Measurements from ENCODE around the gene LRIT1.

The LRIT1 gene

GRCh38 chr10:84225427-84226173 is 15.7 kb downstream of the LRIT1 start, which contains the start of gene LRIT2:
LRIT2 (minus strand) TSS chr10:84225544; CDS start chr10:84225520, 24 bp downstream.
- intact Hi-C loops (cut with DNase I): no loop called here
- DNase-seq: no peak

GRCh38 chr10:84224411-84225028 is 16.8 kb downstream of the LRIT1 start:
- intact Hi-C loops (cut with DNase I): no loop called here
- no peak for DNase-seq

GRCh38 chr10:84221916-84222315 is 19.4 kb downstream of the LRIT1 start:
- intact Hi-C loops (cut with DNase I): no loop called here
- no peak for DNase-seq

DNA sequence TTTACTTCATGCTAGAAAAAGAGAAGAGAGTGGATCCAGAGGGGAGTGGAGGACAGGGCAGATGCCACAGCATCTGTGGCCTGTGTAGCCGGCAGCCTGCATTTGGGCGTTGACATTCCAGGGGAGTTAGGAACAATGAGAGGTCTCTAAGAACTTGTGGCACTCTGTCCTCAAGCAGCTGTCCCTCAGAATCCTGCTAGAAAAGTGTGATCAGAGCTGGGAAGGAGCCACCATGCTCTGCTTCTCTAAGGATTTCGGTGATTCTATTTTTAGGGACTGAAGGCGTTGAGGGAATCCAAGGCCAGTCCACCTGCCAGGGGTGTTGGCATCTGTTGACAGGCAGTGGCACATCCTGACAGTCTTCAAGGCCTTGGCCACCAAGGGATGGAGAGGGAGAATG is 23.6 kb downstream of the LRIT1 start:
- no peak for DNase-seq
- intact Hi-C loops (cut with DNase I): no loop called here

GRCh38 chr10:84216834-84217233 is 24.5 kb downstream of the LRIT1 start:
- intact Hi-C loops (cut with DNase I): no loop called here

DNA sequence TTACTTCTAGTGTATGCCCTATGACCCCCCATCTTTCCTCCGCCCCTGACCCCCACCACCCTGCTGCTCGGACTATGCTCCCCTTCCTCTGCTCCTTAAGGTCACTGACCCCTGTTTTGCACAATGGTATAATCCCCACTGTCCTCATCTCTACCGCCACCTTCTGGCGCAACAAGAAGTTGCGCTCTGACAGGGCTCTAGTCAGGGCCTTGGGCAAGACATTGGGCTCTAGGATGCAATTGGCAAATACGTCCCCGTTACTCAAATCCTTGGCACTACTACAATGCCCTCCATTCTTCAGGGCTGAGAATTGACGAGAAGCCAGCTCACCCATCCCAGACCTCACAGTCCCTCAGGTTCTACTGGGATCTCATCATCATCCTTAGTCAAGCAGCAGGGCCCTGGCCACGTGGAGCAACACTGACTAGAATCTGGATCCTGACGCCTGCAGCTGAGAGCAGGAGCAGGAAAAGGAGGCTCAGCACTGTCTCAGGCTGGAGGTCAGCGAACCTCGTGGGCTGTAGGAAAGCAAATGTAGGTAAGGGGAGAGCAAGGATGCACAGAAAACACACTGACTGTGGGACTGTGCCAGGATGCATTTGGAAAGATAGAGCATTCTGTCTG is 26.6 kb downstream of the LRIT1 start:
- intact Hi-C loops (cut with DNase I): no loop called here
- DNase-seq: peak in 27 of 42 donors; percentile 32 to 76 (median 50)

More at GRCh38 chr10:84216834-84217233, 24.5 kb downstream of the LRIT1 start:
- DNase-seq: no peak

DNA sequence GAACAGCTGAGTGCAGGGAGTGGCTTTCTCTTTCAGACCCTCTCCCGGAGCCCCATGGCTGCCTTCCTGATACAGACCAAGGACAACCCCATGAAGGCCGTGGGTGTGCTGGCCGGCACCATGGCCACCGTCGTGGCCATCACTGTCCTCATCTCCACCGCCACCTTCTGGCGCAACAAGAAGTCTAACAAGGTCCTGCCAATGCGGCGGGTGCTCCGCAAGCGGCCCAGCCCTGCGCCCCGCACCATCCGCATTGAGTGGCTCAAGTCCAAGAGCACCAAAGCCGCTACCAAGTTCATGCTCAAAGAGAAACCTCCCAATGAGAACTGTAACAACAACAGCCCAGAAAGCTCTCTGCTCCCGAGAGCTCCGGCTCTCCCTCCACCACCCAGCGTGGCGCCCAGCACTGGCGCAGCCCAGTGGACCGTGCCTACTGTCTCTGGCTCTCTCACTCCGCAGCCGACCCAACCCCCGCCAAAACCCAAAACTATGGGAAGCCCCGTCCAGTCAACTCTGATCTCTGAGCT is 27.2 kb downstream of the LRIT1 start:
- intact Hi-C loops (cut with DNase I): no loop called here

DNA sequence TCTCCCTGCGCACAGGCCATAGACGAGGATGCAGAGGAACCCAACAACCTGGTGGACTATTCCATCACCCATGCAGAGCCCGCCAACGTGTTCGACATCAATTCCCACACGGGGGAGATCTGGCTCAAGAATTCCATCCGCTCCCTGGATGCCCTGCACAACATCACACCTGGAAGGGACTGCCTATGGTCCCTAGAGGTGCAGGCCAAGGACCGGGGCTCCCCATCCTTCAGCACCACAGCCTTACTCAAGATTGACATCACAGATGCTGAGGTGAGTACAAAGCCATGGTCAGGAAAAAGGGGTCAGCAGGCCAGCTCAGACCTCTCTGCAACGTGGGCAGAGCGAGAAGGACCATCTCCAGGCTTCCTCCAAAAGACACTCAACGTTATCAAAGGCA is 28.3 kb downstream of the LRIT1 start:
- no peak for DNase-seq
- intact Hi-C loops (cut with DNase I): no loop called here

More for the DNA sequence above, 27.2 kb downstream of the LRIT1 start:
- DNase-seq: no peak

DNA sequence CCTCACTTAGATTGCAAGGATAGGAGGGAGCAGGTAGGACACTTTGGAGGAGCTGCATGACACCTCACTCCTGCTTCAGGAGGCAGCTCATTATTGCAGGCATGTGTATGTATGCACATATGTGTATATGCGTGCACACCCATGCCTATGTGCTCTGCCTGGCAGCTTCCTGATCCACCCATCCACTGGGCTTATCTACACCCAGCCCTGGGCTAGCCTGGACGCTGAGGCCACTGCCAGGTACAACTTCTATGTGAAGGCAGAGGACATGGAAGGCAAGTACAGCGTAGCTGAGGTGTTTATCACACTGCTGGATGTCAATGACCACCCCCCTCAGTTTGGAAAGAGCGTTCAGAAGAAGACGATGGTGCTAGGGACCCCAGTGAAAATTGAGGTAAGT is 29.3 kb downstream of the LRIT1 start:
- DNase-seq: no peak
- intact Hi-C loops (cut with DNase I): no loop called here

- intact Hi-C loops (cut with DNase I): no loop called here
- no peak for DNase-seq
Observed at GRCh38 chr10:84211566-84211965, 29.8 kb downstream of the LRIT1 start.

DNA sequence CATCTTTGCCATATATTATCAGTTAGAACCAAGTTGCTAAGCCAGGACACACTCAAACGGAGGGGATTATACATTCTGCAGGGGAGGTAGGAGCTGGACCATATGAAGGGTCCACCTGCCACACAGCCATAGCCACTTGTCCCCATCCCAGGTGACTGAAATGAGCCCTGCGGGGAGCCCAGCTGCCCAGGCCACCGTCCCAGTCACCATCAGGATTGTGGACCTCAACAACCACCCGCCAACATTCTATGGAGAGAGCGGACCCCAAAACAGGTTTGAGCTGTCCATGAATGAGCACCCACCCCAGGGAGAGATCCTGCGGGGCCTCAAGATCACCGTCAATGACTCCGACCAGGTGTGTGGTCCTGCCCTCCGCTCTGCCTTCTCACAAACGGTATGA is 33.3 kb downstream of the LRIT1 start:
- DNase-seq: no peak
- intact Hi-C loops (cut with DNase I): no loop called here

GRCh38 chr10:84205853-84206525 is 35.4 kb downstream of the LRIT1 start:
- DNase-seq: no peak
- intact Hi-C loops (cut with DNase I): loop anchor here (2.0 kb wide), 1 partner anchor 67 kb away; the partner anchor contains the start of gene GHITM

GRCh38 chr10:84205049-84205852 is 36.1 kb downstream of the LRIT1 start:
- DNase-seq: peak; percentile 60 to 93 (median 83)

GRCh38 chr10:84204610-84205009 is 36.7 kb downstream of the LRIT1 start:
- intact Hi-C loops (cut with DNase I): loop anchor here (2.0 kb wide), 1 partner anchor 66 kb away; the partner anchor contains the start of gene GHITM

More at GRCh38 chr10:84205049-84205852, 36.1 kb downstream of the LRIT1 start:
- intact Hi-C loops (cut with DNase I): loop anchor here (2.0 kb wide), 1 partner anchor 66 kb away; the partner anchor contains the start of gene GHITM

GRCh38 chr10:84204122-84204521 is 37.2 kb downstream of the LRIT1 start:
- no peak for DNase-seq
- intact Hi-C loops (cut with DNase I): loop anchor here (2.0 kb wide), 1 partner anchor 65 kb away; the partner anchor contains the start of gene GHITM

More at GRCh38 chr10:84204610-84205009, 36.7 kb downstream of the LRIT1 start:
- DNase-seq: no peak

- intact Hi-C loops (cut with DNase I): no loop called here
- no peak for DNase-seq
Observed at GRCh38 chr10:84202349-84202748, 39.0 kb downstream of the LRIT1 start.

DNA sequence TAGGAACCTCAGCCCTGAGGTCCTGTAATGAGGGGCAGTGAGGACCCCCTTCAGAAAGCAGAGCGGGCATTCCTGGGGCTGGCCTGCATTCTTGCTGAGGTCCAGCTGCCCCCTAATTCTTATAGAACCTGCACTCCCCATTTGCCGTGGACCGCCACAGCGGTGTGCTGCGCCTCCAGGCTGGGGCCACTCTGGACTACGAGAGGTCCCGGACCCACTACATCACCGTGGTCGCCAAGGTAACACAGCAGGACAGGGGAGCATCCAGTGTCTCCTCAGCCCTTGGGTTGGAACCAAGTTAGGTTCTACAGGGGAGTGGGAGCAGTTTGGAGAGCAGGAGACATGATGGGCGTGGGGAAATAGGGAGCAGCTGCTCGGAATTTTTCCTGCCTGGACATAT is 39.7 kb downstream of the LRIT1 start:
- intact Hi-C loops (cut with DNase I): no loop called here
- DNase-seq: no peak

DNA sequence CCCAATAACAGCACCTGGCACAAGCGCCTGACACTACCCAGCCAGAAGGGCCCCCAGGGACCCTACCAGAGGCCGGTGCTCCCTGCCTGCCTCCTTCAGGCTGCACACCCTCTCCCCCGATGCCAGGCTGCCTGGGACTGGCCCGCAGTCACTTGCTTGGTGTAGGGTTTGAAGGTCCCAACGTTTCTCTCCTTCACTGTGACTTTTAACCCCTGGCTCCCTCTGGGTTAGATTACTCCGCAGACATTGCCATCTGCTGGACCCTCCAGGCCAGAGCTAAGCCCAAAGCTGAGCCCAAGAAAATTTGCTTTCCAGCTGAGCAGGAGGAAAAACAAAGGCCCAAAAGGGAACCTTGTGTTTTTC is 40.1 kb downstream of the LRIT1 start:
- no peak for DNase-seq
- intact Hi-C loops (cut with DNase I): no loop called here

Measured in head of caudate nucleus (tissue), 42 donors.